Endothelial cell of umbilical vein (primary cell): Measurements from ENCODE around the gene SMIM44. TPM values are rescaled to one million over a fixed set of nuclear protein-coding genes. Genes with fewer than 3 reads are reported as not detected.

Experiments
- BruUV-seq: library from RNA; stranded (reverse); fragments of 400-500 nt; replicated peaks from 2 replicates; lab custom pipeline; 2021; lab: Mats Ljungman, UMichigan
- CTCF ChIA-PET: fragments of 300-600, 350-600 bp; sonication (Branson Sonifier 250); formaldehyde crosslinking; loops from one replicate; lab custom pipeline; 2021; ENCODE audit warnings: antibody characterized with exemption, inconsistent platforms; lab: Charles Lee
- POLR2A ChIA-PET: fragments of 300-600, 350-600 bp; sonication (Branson Sonifier 250); formaldehyde crosslinking; loops from one replicate; lab custom pipeline; 2021; ENCODE audit warnings: antibody characterized with exemption, inconsistent platforms; lab: Charles Lee
- DNase-seq: peaks from one replicate; pipeline ENCODE4 v3.0.0-alpha.2; 2011; ENCODE audit warnings: low read depth, low spot score
- FAIRE-seq: peaks from 2 replicates; lab custom pipeline; 2011; peaks lifted over from hg19 to GRCh38; lab: Jason Lieb, UNC
- H2AFZ ChIP-seq: 2 replicates; pipeline ENCODE4 v1.6.0; 2012; ENCODE audit warnings: low read depth, low read length, control low read depth, inconsistent platforms
- H3K27ac ChIP-seq: 2 replicates; pipeline ENCODE4 v1.5.1; 2011; ENCODE audit warnings: low read depth, mild to moderate bottlenecking, control low read depth, low read length, moderate library complexity; ENCODE audit not compliant: insufficient read depth
- H3K27me3 ChIP-seq, 2 experiments: 2 replicates each; pipeline versions ENCODE4 v1.6.0 to v1.6.1; 2011; ENCODE audit warnings: low read length in 2 of 2, mixed read lengths in 1 of 2; ENCODE audit not compliant: control insufficient read depth in 2 of 2, insufficient read depth in 2 of 2
- H3K36me3 ChIP-seq, 2 experiments: 2 replicates in 1 of 2; 3 replicates in 1 of 2; pipeline ENCODE4 v1.5.1; 2011; ENCODE audit warnings: low read length in 2 of 2, mild to moderate bottlenecking in 1 of 2, moderate library complexity in 1 of 2; ENCODE audit not compliant: control insufficient read depth in 2 of 2, insufficient read depth in 2 of 2; ENCODE audit errors: extremely low read depth in 1 of 2
- H3K4me1 ChIP-seq: 3 replicates; pipeline ENCODE4 v1.5.1; 2011; ENCODE audit warnings: mild to moderate bottlenecking, low read length; ENCODE audit not compliant: control insufficient read depth, insufficient read depth; ENCODE audit errors: extremely low read depth
- H3K4me2 ChIP-seq: 2 replicates; pipeline ENCODE4 v1.6.1; 2011; ENCODE audit warnings: low read length, control low read depth, mixed read lengths; ENCODE audit not compliant: insufficient read depth
- H3K4me3 ChIP-seq, 3 experiments: fragments of 200-600 bp in 1 of 3; sonication (generic), shearing (Covaris generic) in 1 of 3; replicated peaks in 1 of 3; 2 replicates each; pipeline ENCODE4 v1.5.1; 2011 to 2016; ENCODE audit warnings: control low read depth in 3 of 3, low read length in 3 of 3, mild to moderate bottlenecking in 2 of 3, inconsistent platforms in 1 of 3, low read depth in 1 of 3, moderate library complexity in 1 of 3; ENCODE audit not compliant: insufficient read depth in 1 of 3
- H3K79me2 ChIP-seq: 2 replicates; pipeline ENCODE4 v1.6.0; 2012; ENCODE audit warnings: low read length, inconsistent platforms; ENCODE audit not compliant: control insufficient read depth, insufficient read depth
- H3K9ac ChIP-seq: replicated peaks from 2 replicates; pipeline ENCODE3; 2011; ENCODE audit warnings: low read length, control low read depth; ENCODE audit not compliant: insufficient read depth; ENCODE audit errors: extremely low read depth
- H3K9me1 ChIP-seq: replicated peaks from 3 replicates; pipeline ENCODE4 v1.6.0; 2011; ENCODE audit warnings: mild to moderate bottlenecking, low read length; ENCODE audit not compliant: control insufficient read depth, insufficient read depth; ENCODE audit errors: extremely low read depth
- H3K9me3 ChIP-seq: replicated peaks from 2 replicates; pipeline ENCODE4 v1.5.1; 2012; ENCODE audit warnings: low read length, inconsistent platforms; ENCODE audit not compliant: control insufficient read depth, insufficient read depth
- H4K20me1 ChIP-seq: replicated peaks from 2 replicates; pipeline ENCODE3; 2011; ENCODE audit warnings: mild to moderate bottlenecking, low read length; ENCODE audit not compliant: control insufficient read depth, insufficient read depth; ENCODE audit errors: extremely low read depth
- EZH2 ChIP-seq: IDR thresholded peaks from 2 replicates; pipeline ENCODE4 v1.6.1; 2012; ENCODE audit warnings: borderline replicate concordance, low read depth, mild to moderate bottlenecking, moderate library complexity, low read length, inconsistent platforms; ENCODE audit not compliant: severe bottlenecking
- FOS ChIP-seq: IDR thresholded peaks from 2 replicates; pipeline ENCODE4 v1.6.1; 2011; ENCODE audit warnings: mild to moderate bottlenecking, low read length, moderate library complexity, borderline replicate concordance; ENCODE audit not compliant: insufficient read depth
- GATA2 ChIP-seq: IDR thresholded peaks from 2 replicates; pipeline ENCODE4 v1.7.0; 2011; ENCODE audit warnings: low read depth, mild to moderate bottlenecking, moderate library complexity, mixed read lengths, low read length; ENCODE audit not compliant: insufficient read length, insufficient read depth
- JUN ChIP-seq: IDR thresholded peaks from 2 replicates; pipeline ENCODE4 v1.6.1; 2011; ENCODE audit warnings: borderline replicate concordance, low read depth; ENCODE audit not compliant: insufficient read length, insufficient read depth
- MYC ChIP-seq: IDR thresholded peaks from one replicate; pipeline ENCODE4 v1.6.1; 2011; ENCODE audit warnings: mild to moderate bottlenecking, low read depth, low read length
- POLR2A ChIP-seq: IDR thresholded peaks from 2 replicates; pipeline ENCODE4 v1.6.1; 2012; ENCODE audit warnings: low read depth, mild to moderate bottlenecking, control low read depth, low read length
- POLR2AphosphoS5 ChIP-seq: IDR thresholded peaks from 2 replicates; pipeline ENCODE4 v1.6.1; 2012; ENCODE audit warnings: low read depth, mild to moderate bottlenecking, control low read depth, low read length, moderate library complexity; ENCODE audit not compliant: insufficient read depth
- dilution Hi-C: fragments of 300-500 bp; cut with MboI; formaldehyde crosslinking; loops from one replicate; pipeline ENCODE4 v1.15.0; 2019; ENCODE audit warnings: low sequenced_read_pairs; ENCODE audit not compliant: extremely low pct_ligation_motif_present
- intact Hi-C: fragments of 100-400 bp; cut with micrococcal nuclease; formaldehyde crosslinking; loops from one replicate; pipeline ENCODE4 v1.10.0; 2022
- polyA plus RNA-seq, 4 experiments: library from polyadenylated mRNA; depleted of rRNA in 3 of 4; stranded (reverse) in 3 of 4; unstranded in 1 of 4; fragments of >200 nt; gene quantifications; 2 replicates each; pipeline versions ENCODE4 v1.2.1 to v1.2.3, GENCODE V29; 2011 to 2012; ENCODE audit warnings: missing spikeins in 1 of 4
- total RNA-seq: library from RNA; stranded (reverse); gene quantifications from 2 replicates; pipeline ENCODE4 v1.2.3, GENCODE V29; 2021
- TF ChIP-seq, protein P1 (sequence below): IDR thresholded peaks from 2 replicates; pipeline ENCODE4 v1.6.1; 2011; ENCODE audit not compliant: insufficient read depth, insufficient read length
- TF ChIP-seq, protein P2 (sequence below), 2 donors: IDR thresholded peaks; 1 replicate in 1 of 2; 2 replicates in 1 of 2; pipeline ENCODE4 v1.5.1; 2011; ENCODE audit warnings: low read length in 2 of 2, mild to moderate bottlenecking in 2 of 2, moderate library complexity in 2 of 2, control low read depth in 1 of 2, inconsistent platforms in 1 of 2, low read depth in 1 of 2; ENCODE audit not compliant: insufficient read depth in 1 of 2; ENCODE audit errors: extremely low read depth in 1 of 2

SMIM44 gene
- total and polyA plus RNA-seq, 2 donors (not counting 3 experiments of a cell fraction or from before 2014, with no cell fraction given), result not detected

DNA sequence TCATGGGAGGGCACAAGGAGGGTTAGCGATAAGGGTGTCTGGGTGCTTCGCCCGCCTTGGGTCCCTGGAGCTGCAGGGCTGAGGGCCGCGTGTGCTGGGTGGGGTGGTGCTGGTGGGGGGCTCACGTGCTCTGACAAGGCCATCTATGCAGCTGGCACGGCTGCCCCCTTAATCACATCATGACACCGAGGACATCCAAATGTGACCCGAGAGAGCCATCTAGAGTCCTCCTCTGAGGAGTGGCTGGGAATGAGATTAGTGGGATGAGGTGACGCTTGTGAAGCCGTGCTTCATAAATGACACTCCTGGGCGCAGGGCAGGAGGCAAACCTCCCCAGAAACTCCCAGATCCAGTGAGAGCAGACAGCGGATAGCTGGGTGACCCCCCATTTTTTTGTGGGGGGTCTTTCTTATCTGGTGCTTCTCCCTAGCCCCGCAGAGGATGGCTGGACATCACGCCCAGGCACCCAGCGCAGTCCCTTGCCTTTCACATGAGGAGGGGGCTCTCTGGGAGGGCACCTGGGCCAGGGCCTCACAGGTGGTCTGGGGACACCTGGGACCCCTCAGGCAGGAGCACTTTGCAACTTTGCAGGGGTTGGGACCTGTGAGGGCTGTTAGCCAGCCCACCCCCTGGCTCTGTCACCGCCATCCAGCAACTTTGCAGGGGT, 29.5 kb upstream of the SMIM44 start:
- H2AFZ ChIP-seq, result no peak overlapping the region
- peaks cover 93% of the 10 kb centered on the region for H3K79me2 ChIP-seq
- H3K27me3 ChIP-seq, result no peaks in the 10 kb centered on the region
- TF ChIP-seq POLR2AphosphoS5 (no peak), JUN (no peak), MYC (no peak), GATA2 (no peak), POLR2A (no peak), FOS (no peak), EZH2 (no peak)
- TF ChIP-seq, protein P1, sequence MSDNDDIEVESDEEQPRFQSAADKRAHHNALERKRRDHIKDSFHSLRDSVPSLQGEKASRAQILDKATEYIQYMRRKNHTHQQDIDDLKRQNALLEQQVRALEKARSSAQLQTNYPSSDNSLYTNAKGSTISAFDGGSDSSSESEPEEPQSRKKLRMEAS, result no peak
- TF ChIP-seq, protein P2, sequence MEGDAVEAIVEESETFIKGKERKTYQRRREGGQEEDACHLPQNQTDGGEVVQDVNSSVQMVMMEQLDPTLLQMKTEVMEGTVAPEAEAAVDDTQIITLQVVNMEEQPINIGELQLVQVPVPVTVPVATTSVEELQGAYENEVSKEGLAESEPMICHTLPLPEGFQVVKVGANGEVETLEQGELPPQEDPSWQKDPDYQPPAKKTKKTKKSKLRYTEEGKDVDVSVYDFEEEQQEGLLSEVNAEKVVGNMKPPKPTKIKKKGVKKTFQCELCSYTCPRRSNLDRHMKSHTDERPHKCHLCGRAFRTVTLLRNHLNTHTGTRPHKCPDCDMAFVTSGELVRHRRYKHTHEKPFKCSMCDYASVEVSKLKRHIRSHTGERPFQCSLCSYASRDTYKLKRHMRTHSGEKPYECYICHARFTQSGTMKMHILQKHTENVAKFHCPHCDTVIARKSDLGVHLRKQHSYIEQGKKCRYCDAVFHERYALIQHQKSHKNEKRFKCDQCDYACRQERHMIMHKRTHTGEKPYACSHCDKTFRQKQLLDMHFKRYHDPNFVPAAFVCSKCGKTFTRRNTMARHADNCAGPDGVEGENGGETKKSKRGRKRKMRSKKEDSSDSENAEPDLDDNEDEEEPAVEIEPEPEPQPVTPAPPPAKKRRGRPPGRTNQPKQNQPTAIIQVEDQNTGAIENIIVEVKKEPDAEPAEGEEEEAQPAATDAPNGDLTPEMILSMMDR (IDR thresholded peaks at IDR 0.05; ENCODE audit: extremely low read depth in 1 of 2, insufficient read depth in 1 of 2, low read depth in 1 of 2, low read length in 2 of 2), result no peak
- no peak overlapping the region for H3K4me3 ChIP-seq
- no peaks in the 10 kb centered on the region for H3K4me1 ChIP-seq
- DNase-seq (no peak), FAIRE-seq (no peak)
- H3K4me2 ChIP-seq, result no peak overlapping the region
- ChIA-PET CTCF (no interaction called here), POLR2A (no interaction called here)
- no peaks in the 10 kb centered on the region for H3K9me3 ChIP-seq
- dilution Hi-C loops (no loop called here), intact Hi-C loops (no loop called here)
- H3K36me3 ChIP-seq, result peaks cover 0 to 16% of the 10 kb centered on the region in 2 experiments
- no peak overlapping the region for H3K27ac ChIP-seq
- no peak overlapping the region for H3K9ac ChIP-seq
- no TSS peak for BruUV-seq
- no peaks in the 10 kb centered on the region for H4K20me1 ChIP-seq
- no peaks in the 10 kb centered on the region for H3K9me1 ChIP-seq
